Measurements from ENCODE around the gene PIK3C2A. TPM values are rescaled to one million over a fixed set of nuclear protein-coding genes. Genes with fewer than 3 reads are reported as not detected.

The PIK3C2A gene
- total RNA-seq, 1 donor from 2014 or later, result 84.9 TPM

DNA sequence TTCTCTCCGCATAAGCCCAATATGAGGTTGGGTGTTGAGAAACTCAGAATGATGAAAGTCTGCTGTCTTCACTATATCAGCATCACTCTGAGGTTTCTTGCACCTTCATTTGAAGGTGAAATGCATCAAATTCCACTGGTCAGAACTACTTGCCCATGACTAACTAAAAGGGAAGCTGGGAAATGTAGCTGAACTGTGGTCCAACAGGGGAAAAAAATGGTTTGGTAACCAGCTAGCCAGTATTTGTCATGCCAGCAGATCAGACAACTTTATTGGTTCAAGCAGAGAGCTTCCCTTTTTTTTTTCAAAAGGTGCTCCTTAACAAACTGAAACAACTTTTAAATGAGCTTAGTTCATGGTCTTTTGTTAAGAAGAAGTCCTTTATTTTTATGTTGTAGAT, 14.2 kb upstream of the PIK3C2A start:
- Histone ChIP-seq H3K27ac (ENCODE audit: low read depth, low read length) (no peak overlapping the region), H3K36me3 (ENCODE audit: insufficient read depth, low read length) (no peaks in the 10 kb centered on the region), H3K4me1 (ENCODE audit: insufficient read depth, low read length) (no peaks in the 10 kb centered on the region), H3K9ac (ENCODE audit: low read length) (no peak overlapping the region), H3K79me2 (ENCODE audit: insufficient read depth, low read length) (no peaks in the 10 kb centered on the region), H3K4me2 (ENCODE audit: low read length) (no peak overlapping the region), H2AFZ (ENCODE audit: low read depth, low read length) (no peak overlapping the region), H3K4me3 (ENCODE audit: insufficient read depth, low read depth, low read length) (no peak overlapping the region), H4K20me1 (ENCODE audit: insufficient read depth, low read length) (no peaks in the 10 kb centered on the region), H3K9me3 (ENCODE audit: insufficient read depth, low read depth, low read length) (no peaks in the 10 kb centered on the region), H3K27me3 (ENCODE audit: insufficient read depth, low read length) (no peaks in the 10 kb centered on the region)
- FAIRE-seq, result no peak
- H3K4me3 Mint-ChIP-seq (ENCODE audit: unreplicated experiment), result no peak overlapping the region
- H3K27me3 Mint-ChIP-seq (ENCODE audit: low read depth, unreplicated experiment), result no peaks in the 10 kb centered on the region
- H3K27ac Mint-ChIP-seq (ENCODE audit: unreplicated experiment), result no peak overlapping the region
- TF ChIP-seq EZH2 (IDR thresholded peaks at IDR 0.05; ENCODE audit: insufficient read depth, low read length), result no peak
- TF ChIP-seq, protein P1, sequence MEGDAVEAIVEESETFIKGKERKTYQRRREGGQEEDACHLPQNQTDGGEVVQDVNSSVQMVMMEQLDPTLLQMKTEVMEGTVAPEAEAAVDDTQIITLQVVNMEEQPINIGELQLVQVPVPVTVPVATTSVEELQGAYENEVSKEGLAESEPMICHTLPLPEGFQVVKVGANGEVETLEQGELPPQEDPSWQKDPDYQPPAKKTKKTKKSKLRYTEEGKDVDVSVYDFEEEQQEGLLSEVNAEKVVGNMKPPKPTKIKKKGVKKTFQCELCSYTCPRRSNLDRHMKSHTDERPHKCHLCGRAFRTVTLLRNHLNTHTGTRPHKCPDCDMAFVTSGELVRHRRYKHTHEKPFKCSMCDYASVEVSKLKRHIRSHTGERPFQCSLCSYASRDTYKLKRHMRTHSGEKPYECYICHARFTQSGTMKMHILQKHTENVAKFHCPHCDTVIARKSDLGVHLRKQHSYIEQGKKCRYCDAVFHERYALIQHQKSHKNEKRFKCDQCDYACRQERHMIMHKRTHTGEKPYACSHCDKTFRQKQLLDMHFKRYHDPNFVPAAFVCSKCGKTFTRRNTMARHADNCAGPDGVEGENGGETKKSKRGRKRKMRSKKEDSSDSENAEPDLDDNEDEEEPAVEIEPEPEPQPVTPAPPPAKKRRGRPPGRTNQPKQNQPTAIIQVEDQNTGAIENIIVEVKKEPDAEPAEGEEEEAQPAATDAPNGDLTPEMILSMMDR (IDR thresholded peaks at IDR 0.05; ENCODE audit: insufficient read depth, low read depth, low read length), result no peak
- no peaks in the 10 kb centered on the region for H3K9me3 Mint-ChIP-seq (ENCODE audit: unreplicated experiment)
- H3K4me1 Mint-ChIP-seq (ENCODE audit: low read depth, unreplicated experiment), result peaks cover 8% of the 10 kb centered on the region
- peak; percentile 82 for DNase-seq (ENCODE audit: low read depth)
- H3K36me3 Mint-ChIP-seq (ENCODE audit: low read depth, unreplicated experiment), result no peaks in the 10 kb centered on the region

DNA sequence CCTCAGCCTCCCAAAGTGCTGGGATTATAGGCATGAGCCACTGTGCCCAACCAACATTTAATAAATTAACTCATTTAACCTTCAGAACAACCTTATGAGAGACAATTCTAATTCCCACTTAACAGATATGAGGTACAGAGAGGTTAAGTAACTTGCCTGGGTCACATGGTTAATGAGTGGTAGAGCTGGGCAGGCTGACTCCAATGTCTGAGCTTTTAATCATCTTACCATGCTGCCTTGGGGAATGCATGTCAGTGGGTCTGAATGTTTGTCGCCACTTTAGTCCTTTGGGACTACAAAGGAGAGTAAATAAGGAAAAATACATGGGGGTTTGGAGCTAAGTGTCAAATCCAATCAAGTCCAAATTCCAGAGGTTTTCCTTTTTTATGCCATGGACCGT, 11.2 kb upstream of the PIK3C2A start:
- H3K4me2 ChIP-seq (ENCODE audit: low read length), result no peak overlapping the region
- Mint-ChIP-seq H3K4me3 (ENCODE audit: unreplicated experiment) (no peak overlapping the region), H3K36me3 (ENCODE audit: low read depth, unreplicated experiment) (no peaks in the 10 kb centered on the region), H3K27me3 (ENCODE audit: low read depth, unreplicated experiment) (no peaks in the 10 kb centered on the region), H3K9me3 (ENCODE audit: unreplicated experiment) (no peaks in the 10 kb centered on the region), H3K4me1 (ENCODE audit: low read depth, unreplicated experiment) (peaks cover 4% of the 10 kb centered on the region), H3K27ac (ENCODE audit: unreplicated experiment) (no peak overlapping the region)
- H3K9ac ChIP-seq (ENCODE audit: low read length), result no peak overlapping the region
- H3K4me3 ChIP-seq (ENCODE audit: insufficient read depth, low read depth, low read length), result no peak overlapping the region
- H3K36me3 ChIP-seq (ENCODE audit: insufficient read depth, low read length), result no peaks in the 10 kb centered on the region
- H3K4me1 ChIP-seq (ENCODE audit: insufficient read depth, low read length), result no peaks in the 10 kb centered on the region
- no peak for DNase-seq (ENCODE audit: low read depth)
- H3K27ac ChIP-seq (ENCODE audit: low read depth, low read length), result no peak overlapping the region
- TF ChIP-seq EZH2 (IDR thresholded peaks at IDR 0.05; ENCODE audit: insufficient read depth, low read length), result no peak
- TF ChIP-seq, protein P1 (IDR thresholded peaks at IDR 0.05; ENCODE audit: insufficient read depth, low read depth, low read length), result no peak
- no peak for FAIRE-seq
- no peaks in the 10 kb centered on the region for H3K79me2 ChIP-seq (ENCODE audit: insufficient read depth, low read length)
- H4K20me1 ChIP-seq (ENCODE audit: insufficient read depth, low read length), result no peaks in the 10 kb centered on the region
- no peak overlapping the region for H2AFZ ChIP-seq (ENCODE audit: low read depth, low read length)
- no peaks in the 10 kb centered on the region for H3K9me3 ChIP-seq (ENCODE audit: insufficient read depth, low read depth, low read length)
- no peaks in the 10 kb centered on the region for H3K27me3 ChIP-seq (ENCODE audit: insufficient read depth, low read length)

DNA sequence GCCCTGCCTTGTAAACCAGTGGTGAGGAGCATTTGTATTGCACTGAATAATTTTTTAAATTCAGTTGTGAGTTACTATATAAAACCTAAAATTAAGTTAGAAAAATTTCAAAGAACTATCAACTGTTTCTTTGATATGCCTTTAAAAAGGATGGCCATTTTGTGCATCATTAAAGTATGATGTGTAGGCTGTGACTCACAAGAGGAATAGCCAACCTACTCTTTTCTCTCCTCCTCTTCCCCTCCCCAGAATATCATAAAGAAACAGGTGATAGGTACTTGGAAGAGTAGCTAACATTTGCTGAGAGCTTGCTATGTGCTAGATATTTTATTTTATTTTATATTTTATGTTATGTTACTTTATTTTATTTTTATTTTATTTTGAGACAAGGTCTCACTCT, 10.6 kb upstream of the PIK3C2A start:
- no peaks in the 10 kb centered on the region for H3K27me3 ChIP-seq (ENCODE audit: insufficient read depth, low read length)
- H3K36me3 ChIP-seq (ENCODE audit: insufficient read depth, low read length), result no peaks in the 10 kb centered on the region
- TF ChIP-seq EZH2 (IDR thresholded peaks at IDR 0.05; ENCODE audit: insufficient read depth, low read length), result no peak
- TF ChIP-seq, protein P1 (IDR thresholded peaks at IDR 0.05; ENCODE audit: insufficient read depth, low read depth, low read length), result no peak
- Mint-ChIP-seq H3K4me1 (ENCODE audit: low read depth, unreplicated experiment) (peaks cover 4% of the 10 kb centered on the region), H3K27me3 (ENCODE audit: low read depth, unreplicated experiment) (no peaks in the 10 kb centered on the region), H3K36me3 (ENCODE audit: low read depth, unreplicated experiment) (no peaks in the 10 kb centered on the region), H3K27ac (ENCODE audit: unreplicated experiment) (no peak overlapping the region), H3K4me3 (ENCODE audit: unreplicated experiment) (no peak overlapping the region), H3K9me3 (ENCODE audit: unreplicated experiment) (no peaks in the 10 kb centered on the region)
- no peak overlapping the region for H3K9ac ChIP-seq (ENCODE audit: low read length)
- H3K4me3 ChIP-seq (ENCODE audit: insufficient read depth, low read depth, low read length), result no peak overlapping the region
- no peaks in the 10 kb centered on the region for H3K4me1 ChIP-seq (ENCODE audit: insufficient read depth, low read length)
- no peak overlapping the region for H3K4me2 ChIP-seq (ENCODE audit: low read length)
- FAIRE-seq (no peak), DNase-seq (ENCODE audit: low read depth) (no peak)
- H3K27ac ChIP-seq (ENCODE audit: low read depth, low read length), result no peak overlapping the region
- no peaks in the 10 kb centered on the region for H3K79me2 ChIP-seq (ENCODE audit: insufficient read depth, low read length)
- H3K9me3 ChIP-seq (ENCODE audit: insufficient read depth, low read depth, low read length), result no peaks in the 10 kb centered on the region
- H2AFZ ChIP-seq (ENCODE audit: low read depth, low read length), result no peak overlapping the region
- no peaks in the 10 kb centered on the region for H4K20me1 ChIP-seq (ENCODE audit: insufficient read depth, low read length)
